Measurements from ENCODE around the gene SNCA. TPM values are rescaled to one million over a fixed set of nuclear protein-coding genes. Genes with fewer than 3 reads are reported as not detected.
A peak's percentile ranks its signal among the peaks of the same experiment; 100 is the strongest.

SNCA gene
- polyA plus RNA-seq, 2 of the 4 experiments (the other 2 are of a cell fraction), result 0.13 to 0.37 TPM

- ATAC-seq, result peak; percentile 60 to 80
- CTCF ChIA-PET, result no interaction called here
- peak overlapping the region; percentile 91 for H3K4me2 ChIP-seq
- DNase-seq (ENCODE audit: low read depth in 1 of 2, low spot score in 1 of 2), result peak; percentile 2 to 5
- WGBS (ENCODE audit: missing lambda C conversion rate), result 17% methylated on average over 15 of the region's 30 CpGs
- H3K27ac ChIP-seq, result no peak overlapping the region
- peak overlapping the region; percentile 45 for H3K4me3 ChIP-seq
- no peaks in the 10 kb centered on the region for H3K4me1 ChIP-seq
- H3K9me3 ChIP-seq, result no peaks in the 10 kb centered on the region
- POLR2A ChIA-PET, result no interaction called here
- no peak for FAIRE-seq
- TF ChIP-seq GATA3 (IDR thresholded peaks at IDR 0.05; ENCODE audit: borderline replicate concordance) (no peak), SMC3 (IDR thresholded peaks at IDR 0.05) (no peak), BHLHE40 (IDR thresholded peaks at IDR 0.05; ENCODE audit: low read depth, low read length) (no peak), CBX2 (IDR thresholded peaks at IDR 0.05; ENCODE audit: borderline replicate concordance, low read depth) (no peak), BCL3 (IDR thresholded peaks at IDR 0.05) (no peak), USF2 (IDR thresholded peaks at IDR 0.05) (no peak), CTCF (IDR thresholded peaks at IDR 0.05) (no peak), NPAS2 (CRISPR knock-in tag; IDR thresholded peaks at IDR 0.05; ENCODE audit: borderline replicate concordance) (no peak), HES2 (IDR thresholded peaks at IDR 0.05) (no peak), JUN (IDR thresholded peaks at IDR 0.05) (no peak), CEBPB (IDR thresholded peaks at IDR 0.05) (no peak), CBX8 (IDR thresholded peaks at IDR 0.05) (peak; percentile 99), SREBF2 (IDR thresholded peaks at IDR 0.05) (no peak), RNF2 (IDR thresholded peaks at IDR 0.05; ENCODE audit: borderline replicate concordance, low read depth) (peak; percentile 99), ZFP36 (IDR thresholded peaks at IDR 0.05; ENCODE audit: borderline replicate concordance, partially characterized antibody) (peak; percentile 34), CHD4 (IDR thresholded peaks at IDR 0.05; ENCODE audit: borderline replicate concordance) (no peak)
Observed at GRCh38 chr4:89837385-89837992, 528 bp upstream of the SNCA start.

GRCh38 chr4:89836031-89836745 is 773 bp downstream of the SNCA start:
- ChIA-PET CTCF (no interaction called here), POLR2A (no interaction called here)
- Histone ChIP-seq H3K4me2 (peak overlapping the region; percentile 91), H3K4me3 (peak overlapping the region; percentile 45), H3K27ac (no peak overlapping the region), H3K4me1 (no peaks in the 10 kb centered on the region), H3K9me3 (no peaks in the 10 kb centered on the region)
- DNase-seq (ENCODE audit: low read depth in 1 of 2, low spot score in 1 of 2) (no peak), FAIRE-seq (no peak), ATAC-seq (no peak)
- WGBS (ENCODE audit: missing lambda C conversion rate), result 50% methylated on average over 22 of the region's 33 CpGs
- no peak for TF ChIP-seq BHLHE40 (IDR thresholded peaks at IDR 0.05; ENCODE audit: low read depth, low read length)
- no peak for TF ChIP-seq POLR2AphosphoS2 (conservative IDR thresholded peaks at IDR 0.05; ENCODE audit: low read length)
- no peak for TF ChIP-seq RNF2 (IDR thresholded peaks at IDR 0.05; ENCODE audit: borderline replicate concordance, low read depth)
- no peak for TF ChIP-seq CBX2 (IDR thresholded peaks at IDR 0.05; ENCODE audit: borderline replicate concordance, low read depth)
- TF ChIP-seq GATA3 (IDR thresholded peaks at IDR 0.05; ENCODE audit: borderline replicate concordance), result no peak
- TF ChIP-seq ATOH8 (CRISPR knock-in tag; IDR thresholded peaks at IDR 0.05; ENCODE audit: low read depth), result no peak
- no peak for TF ChIP-seq FOXS1 (CRISPR knock-in tag; IDR thresholded peaks at IDR 0.05)
- TF ChIP-seq EP300 (IDR thresholded peaks at IDR 0.05), result no peak
- TF ChIP-seq HMGXB4 (CRISPR knock-in tag; IDR thresholded peaks at IDR 0.05; ENCODE audit: borderline replicate concordance), result no peak
- no peak for TF ChIP-seq MAFK (IDR thresholded peaks at IDR 0.05; ENCODE audit: partially characterized antibody)
- no peak for TF ChIP-seq ESRRA (IDR thresholded peaks at IDR 0.05; ENCODE audit: borderline replicate concordance, low read length)
- TF ChIP-seq CHD4 (IDR thresholded peaks at IDR 0.05; ENCODE audit: borderline replicate concordance), result no peak
- no peak for TF ChIP-seq FOSL2 (IDR thresholded peaks at IDR 0.05)
- no peak for TF ChIP-seq FOSL2 (CRISPR knock-in tag; IDR thresholded peaks at IDR 0.05)
- TF ChIP-seq KDM1A (IDR thresholded peaks at IDR 0.05; ENCODE audit: low read depth), result no peak
- TF ChIP-seq ZNF302 (CRISPR knock-in tag; IDR thresholded peaks at IDR 0.05), result no peak
- no peak for TF ChIP-seq USF2 (IDR thresholded peaks at IDR 0.05)
- no peak for TF ChIP-seq PHF8 (IDR thresholded peaks at IDR 0.05; ENCODE audit: borderline replicate concordance, low read depth)
- TF ChIP-seq HDAC2 (IDR thresholded peaks at IDR 0.05), result no peak
